ENCODE data around the gene MMRN1.

The MMRN1 gene

DNA sequence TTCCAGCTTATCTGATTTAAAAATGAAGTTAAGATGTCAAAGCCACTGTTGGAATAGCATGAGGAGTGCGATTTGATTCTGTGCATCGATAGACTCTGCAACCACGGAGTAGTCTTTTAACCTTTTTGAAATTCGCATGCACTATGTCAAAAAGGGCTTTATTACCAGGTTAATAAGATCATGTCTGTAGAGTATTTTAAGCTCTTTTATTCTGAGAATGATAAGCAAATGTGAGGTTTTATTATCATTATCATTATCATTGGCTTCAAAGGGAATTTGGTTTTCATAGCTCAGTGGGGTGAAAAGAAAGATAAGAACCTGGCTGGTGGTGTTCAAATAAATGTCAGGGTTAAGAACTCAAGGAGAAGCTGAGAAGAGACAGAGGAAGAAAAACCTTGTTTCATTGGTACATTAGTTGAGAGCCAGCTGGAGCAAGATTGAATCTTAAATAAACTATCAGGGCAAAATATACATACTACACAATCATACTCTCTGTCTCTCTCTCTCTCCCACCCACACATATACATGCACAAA is 102.6 kb downstream of the MMRN1 start:
- DNase-seq = no peak

DNA sequence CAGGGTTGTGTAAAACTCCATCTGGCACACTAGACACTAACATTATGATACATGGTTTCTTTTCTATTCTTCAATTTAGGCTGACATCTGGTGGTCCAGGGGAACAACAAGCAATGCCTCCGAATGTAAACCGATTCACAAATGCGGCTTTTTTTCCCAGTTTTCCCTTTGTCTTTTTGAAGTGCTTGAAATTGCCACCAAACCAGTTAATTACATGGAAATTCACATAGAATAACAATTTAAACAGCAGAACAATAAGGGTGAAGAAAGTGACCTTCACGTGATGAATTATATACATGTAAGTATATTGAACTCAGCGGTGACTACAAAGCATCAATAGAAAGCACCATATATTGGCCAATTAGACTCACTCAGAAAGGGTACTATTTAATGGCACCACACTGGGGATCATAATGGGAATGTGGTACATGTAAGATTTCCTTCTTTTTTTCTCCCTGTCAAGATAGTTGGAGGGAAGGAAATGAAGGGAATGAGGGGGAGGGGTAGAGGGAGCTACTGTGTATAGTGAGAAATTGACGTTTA is 103.9 kb downstream of the MMRN1 start:
- no peak for DNase-seq

DNA sequence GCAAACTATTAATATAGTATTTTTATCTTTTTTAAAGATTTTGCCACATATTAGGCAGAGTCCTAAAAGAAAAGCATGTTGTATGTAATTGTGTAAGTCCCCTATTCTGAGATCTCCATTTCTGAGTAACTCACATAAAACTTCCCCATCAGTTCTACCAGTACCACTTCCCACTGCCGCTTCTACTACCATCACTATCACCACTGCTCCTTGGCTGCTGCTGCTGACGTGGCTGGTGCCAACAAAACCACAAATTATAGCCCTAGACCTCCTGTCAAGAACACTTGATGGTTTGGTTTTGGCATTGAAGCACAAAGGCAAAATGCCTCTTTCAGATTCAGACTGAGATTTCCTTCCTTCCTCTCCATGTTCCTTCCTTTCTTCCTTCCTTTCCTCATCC is 106.4 kb downstream of the MMRN1 start:
- DNase-seq = no peak

DNA sequence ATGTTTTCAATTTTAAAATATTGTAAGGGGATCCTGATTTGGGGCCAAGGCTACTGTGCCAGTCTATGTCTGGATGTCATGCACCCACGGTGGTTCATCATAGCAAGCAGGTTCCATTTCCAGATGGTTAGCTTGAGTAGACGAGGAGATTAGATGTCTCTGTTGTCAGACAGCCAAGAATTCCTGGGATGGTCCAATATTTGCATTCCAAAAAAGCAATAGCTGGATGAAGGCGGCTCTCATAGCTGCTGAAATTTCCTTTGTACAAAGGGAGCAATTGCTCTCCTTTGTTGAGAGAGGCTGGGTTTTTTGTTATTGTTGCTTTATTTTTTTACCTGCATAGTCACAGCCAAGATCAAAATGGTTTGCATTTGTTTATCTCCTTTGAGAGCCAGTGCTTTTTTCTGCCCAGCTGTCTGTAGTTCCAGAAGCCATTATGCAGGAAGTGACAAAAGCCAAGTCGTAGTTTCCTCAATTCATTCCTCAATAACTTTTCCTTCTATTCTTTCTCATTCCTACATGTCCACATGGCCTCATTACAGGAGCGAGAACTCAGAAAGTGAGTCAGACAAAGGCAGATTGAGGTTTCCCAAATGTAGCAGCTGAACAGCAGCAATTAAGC is 107.9 kb downstream of the MMRN1 start:
- DNase-seq = no peak

Data from NCI-H526 treated with DMSO at 0.1 percent for 48 hours (cell line).